Measurements from ENCODE around the gene TDRD12.

TDRD12 gene

GRCh38 chr19:32868206-32868950 lies 148.8 kb downstream of the TDRD12 start:
- DNase-seq = no peak

- DNase-seq = no peak
These were observed 149.9 kb downstream of the TDRD12 start, which contains the start of gene SLC7A9 for GRCh38 chr19:32869369-32869965. TSS of gene SLC7A9 (minus strand) at chr19:32869767. CDS start at chr19:32868534, 1,233 bp downstream.

DNA sequence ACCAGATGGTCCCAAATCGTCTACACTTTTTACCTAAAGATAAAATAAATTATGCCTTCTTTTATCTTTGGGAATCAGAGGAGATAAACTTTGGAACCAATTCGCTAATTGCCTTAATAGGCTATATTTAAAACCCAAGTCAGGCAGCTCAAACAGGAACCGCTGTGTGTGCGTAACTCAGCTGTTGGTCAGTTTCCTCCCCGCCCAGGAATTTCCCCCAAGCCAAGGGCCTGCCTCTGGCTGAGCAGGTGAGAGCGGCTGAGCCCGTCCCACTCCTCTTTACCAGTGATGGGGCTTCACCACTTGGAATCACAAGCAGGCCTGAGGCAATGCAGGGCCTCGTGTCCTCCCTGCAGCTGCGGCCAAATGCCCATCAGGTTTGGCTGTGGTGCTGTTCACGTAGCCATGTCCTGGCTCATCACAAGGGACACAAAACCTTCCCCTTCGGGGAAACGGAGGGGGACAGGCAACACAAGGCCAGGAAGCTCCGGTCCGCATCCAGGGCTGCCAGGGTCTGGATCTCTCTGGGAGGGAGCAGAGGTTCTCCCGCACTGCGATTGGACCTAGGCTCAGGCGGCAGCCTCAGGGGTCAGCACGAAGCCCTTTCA lies 150.5 kb downstream of the TDRD12 start:
- no peak for DNase-seq

- no peak for DNase-seq
These were observed 151.4 kb downstream of the TDRD12 start for GRCh38 chr19:32870981-32871451.

DNA sequence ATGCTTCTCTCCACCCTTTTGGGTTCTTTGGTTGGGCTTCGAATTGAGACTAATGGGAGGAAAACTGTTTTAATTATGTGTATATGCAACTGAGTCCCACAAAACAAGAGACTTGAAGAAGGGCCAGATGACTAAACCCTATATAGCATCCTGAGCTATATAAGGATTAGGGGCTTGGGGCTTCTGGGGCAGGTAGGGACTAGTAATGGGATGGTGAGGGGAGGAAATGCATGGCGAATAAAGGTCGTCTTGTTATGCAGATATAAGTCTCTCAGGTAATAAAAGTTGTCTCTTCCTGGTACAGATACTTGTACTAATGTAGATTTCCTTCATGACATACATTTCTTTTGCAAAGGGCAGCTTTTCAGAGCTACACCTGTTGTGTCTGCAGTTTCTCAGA lies 152.8 kb downstream of the TDRD12 start:
- no peak for DNase-seq

DNA sequence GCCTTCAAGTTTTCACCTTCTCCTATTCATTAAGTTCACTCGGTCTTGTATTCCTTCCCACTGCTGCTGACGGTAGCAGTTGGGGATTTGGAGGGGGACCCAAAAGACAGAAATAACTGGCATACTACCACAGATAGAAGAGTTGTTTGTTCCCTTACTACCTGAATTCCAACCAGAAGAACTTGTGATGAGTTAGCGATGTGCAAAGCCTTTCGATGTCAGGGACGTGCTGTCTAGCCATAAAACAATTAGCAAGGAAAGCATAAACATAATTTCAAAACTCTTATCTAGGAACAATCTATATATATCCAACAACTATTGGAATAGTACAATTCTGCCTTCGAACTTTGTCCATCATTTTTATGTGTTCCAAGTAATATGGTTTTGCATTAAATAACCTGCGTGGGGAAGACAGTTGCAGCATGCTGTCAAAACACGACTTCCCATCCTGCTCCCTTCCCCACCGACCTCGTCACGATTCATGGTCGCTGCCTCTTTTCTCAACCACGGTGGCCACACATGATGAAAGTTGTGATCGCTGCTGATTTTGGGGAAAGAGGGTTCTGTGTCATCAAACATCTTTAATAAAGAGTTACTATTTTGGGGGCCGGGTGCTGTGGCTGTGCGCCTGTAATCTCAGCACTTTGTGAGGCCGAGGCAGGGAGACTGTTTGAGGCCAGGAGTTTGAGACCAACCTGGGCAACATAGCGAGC lies 153.8 kb downstream of the TDRD12 start:
- no peak for DNase-seq

- DNase-seq = no peak
These were observed 155.0 kb downstream of the TDRD12 start for GRCh38 chr19:32874605-32875004.

GRCh38 chr19:32875428-32875827 lies 155.9 kb downstream of the TDRD12 start:
- DNase-seq = no peak

- no peak for DNase-seq
These were observed 156.8 kb downstream of the TDRD12 start for GRCh38 chr19:32876236-32876918.

DNA sequence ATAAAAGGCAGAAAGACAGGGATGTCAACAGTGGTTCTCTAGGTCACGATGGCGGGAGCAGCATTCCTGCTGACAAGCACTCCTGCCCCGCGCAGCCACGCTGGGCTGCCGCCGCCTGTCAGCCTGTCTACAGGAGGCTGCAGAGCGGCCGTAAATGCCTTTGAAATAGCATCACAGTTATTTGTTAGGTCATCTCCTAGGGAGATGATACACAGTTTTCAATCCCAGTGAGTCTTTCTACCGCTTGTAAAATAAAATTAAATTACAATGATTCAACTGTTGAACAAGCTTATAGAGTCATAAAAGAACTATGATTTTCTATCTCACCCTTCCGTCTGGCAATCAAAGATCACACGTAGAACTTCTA lies 157.3 kb downstream of the TDRD12 start:
- no peak for DNase-seq
